ENCODE measurements around the gene ANKS1A.

DNA sequence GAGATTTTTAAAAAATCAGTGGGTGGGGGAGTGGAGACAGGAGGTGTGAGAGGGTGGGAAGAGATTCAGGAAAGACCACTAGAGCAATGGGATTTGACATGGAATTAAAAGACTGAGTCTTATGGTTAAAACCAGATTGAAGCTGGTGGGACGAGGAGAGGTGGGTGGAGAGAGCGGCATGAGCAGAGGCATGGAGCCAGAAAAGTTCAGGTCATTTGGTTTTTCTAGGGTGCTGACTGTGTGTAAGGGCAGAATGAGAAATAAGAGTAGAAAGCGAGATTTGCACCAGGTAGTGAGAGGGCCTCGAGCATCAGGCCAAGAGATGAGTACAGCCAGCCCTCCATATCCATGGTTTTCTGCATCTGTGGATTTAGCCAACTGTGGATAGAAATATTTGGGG lies 130.8 kb downstream of the ANKS1A start:
- TF ChIP-seq CTCF (IDR thresholded peaks at IDR 0.05; ENCODE audit: low read depth, low read length, poor library complexity, severe bottlenecking) (no peak), EZH2phosphoT487 (IDR thresholded peaks at IDR 0.05; ENCODE audit: borderline replicate concordance, low read length) (no peak)
